ENCODE data around the gene PLEKHA1.

- TF ChIP-seq POLR2A (IDR thresholded peaks at IDR 0.05), result no peak
- TF ChIP-seq, protein P1, sequence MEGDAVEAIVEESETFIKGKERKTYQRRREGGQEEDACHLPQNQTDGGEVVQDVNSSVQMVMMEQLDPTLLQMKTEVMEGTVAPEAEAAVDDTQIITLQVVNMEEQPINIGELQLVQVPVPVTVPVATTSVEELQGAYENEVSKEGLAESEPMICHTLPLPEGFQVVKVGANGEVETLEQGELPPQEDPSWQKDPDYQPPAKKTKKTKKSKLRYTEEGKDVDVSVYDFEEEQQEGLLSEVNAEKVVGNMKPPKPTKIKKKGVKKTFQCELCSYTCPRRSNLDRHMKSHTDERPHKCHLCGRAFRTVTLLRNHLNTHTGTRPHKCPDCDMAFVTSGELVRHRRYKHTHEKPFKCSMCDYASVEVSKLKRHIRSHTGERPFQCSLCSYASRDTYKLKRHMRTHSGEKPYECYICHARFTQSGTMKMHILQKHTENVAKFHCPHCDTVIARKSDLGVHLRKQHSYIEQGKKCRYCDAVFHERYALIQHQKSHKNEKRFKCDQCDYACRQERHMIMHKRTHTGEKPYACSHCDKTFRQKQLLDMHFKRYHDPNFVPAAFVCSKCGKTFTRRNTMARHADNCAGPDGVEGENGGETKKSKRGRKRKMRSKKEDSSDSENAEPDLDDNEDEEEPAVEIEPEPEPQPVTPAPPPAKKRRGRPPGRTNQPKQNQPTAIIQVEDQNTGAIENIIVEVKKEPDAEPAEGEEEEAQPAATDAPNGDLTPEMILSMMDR (IDR thresholded peaks at IDR 0.05), result no peak
These were observed 91.0 kb downstream of the PLEKHA1 start for GRCh38 chr10:122465401-122466040.

All from adrenal gland (tissue), 5 donors.